Measurements from ENCODE around the gene IL18R1.

Gene IL18R1

DNA sequence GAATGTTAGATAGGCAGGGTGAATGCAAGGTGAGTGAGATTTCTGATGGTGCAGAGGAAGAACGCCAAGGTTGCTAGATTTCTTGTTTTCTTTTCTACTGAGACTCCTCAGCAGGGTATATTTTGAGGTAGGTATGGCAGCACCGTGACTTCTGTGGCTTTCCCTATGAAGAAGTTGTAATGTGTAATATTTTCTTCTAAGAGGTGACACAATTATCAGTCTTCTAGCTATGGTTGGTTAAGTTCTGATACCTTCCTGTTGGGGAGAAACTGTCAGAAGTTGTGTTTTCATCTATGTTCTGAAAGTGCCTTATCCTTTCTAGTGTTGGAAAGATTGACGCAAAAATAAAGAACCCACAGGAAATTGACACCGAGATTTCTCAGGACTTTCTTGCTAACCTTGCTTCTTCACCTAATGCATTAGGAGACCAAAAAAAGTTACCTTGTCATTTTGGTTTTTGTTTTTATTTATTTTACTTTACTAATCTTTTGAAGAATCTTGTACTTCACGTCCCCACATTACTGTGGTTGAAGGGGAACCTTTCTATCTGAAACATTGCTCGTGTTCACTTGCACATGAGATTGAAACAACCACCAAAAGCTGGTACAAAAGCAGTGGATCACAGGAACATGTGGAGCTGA lies 11.9 kb downstream of the IL18R1 start:
- H3K9me3 ChIP-seq (ENCODE audit: control insufficient read depth, insufficient read depth, low read length), result peaks cover 18% of the 10 kb centered on the region
- TF ChIP-seq, protein P1, sequence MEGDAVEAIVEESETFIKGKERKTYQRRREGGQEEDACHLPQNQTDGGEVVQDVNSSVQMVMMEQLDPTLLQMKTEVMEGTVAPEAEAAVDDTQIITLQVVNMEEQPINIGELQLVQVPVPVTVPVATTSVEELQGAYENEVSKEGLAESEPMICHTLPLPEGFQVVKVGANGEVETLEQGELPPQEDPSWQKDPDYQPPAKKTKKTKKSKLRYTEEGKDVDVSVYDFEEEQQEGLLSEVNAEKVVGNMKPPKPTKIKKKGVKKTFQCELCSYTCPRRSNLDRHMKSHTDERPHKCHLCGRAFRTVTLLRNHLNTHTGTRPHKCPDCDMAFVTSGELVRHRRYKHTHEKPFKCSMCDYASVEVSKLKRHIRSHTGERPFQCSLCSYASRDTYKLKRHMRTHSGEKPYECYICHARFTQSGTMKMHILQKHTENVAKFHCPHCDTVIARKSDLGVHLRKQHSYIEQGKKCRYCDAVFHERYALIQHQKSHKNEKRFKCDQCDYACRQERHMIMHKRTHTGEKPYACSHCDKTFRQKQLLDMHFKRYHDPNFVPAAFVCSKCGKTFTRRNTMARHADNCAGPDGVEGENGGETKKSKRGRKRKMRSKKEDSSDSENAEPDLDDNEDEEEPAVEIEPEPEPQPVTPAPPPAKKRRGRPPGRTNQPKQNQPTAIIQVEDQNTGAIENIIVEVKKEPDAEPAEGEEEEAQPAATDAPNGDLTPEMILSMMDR (IDR thresholded peaks at IDR 0.05; ENCODE audit: low read depth, low read length, poor library complexity, severe bottlenecking), result no peak
- no peak for TF ChIP-seq EZH2phosphoT487 (IDR thresholded peaks at IDR 0.05; ENCODE audit: borderline replicate concordance, low read length)
- H3K27me3 ChIP-seq (ENCODE audit: control insufficient read depth, low read length), result no peaks in the 10 kb centered on the region
- H3K4me1 ChIP-seq (ENCODE audit: control insufficient read depth, low read length), result no peaks in the 10 kb centered on the region
- no peak overlapping the region for H3K27ac ChIP-seq (ENCODE audit: low read depth, low read length)
- H3K4me2 ChIP-seq (ENCODE audit: low read length), result no peak overlapping the region
- no peaks in the 10 kb centered on the region for H4K20me1 ChIP-seq (ENCODE audit: control insufficient read depth, insufficient read depth, low read depth, low read length)
- H3K9me2 ChIP-seq (replicated peaks; ENCODE audit: control insufficient read depth, low read length), result no peaks in the 10 kb centered on the region
- H3K4me3 ChIP-seq (ENCODE audit: low read length), result no peak overlapping the region
- H3K79me2 ChIP-seq (ENCODE audit: control insufficient read depth, low read length), result no peaks in the 10 kb centered on the region
- no peaks in the 10 kb centered on the region for H3F3A ChIP-seq (ENCODE audit: control insufficient read depth, insufficient read depth)
- no peaks in the 10 kb centered on the region for H3K36me3 ChIP-seq (ENCODE audit: control insufficient read depth, low read length)

DNA sequence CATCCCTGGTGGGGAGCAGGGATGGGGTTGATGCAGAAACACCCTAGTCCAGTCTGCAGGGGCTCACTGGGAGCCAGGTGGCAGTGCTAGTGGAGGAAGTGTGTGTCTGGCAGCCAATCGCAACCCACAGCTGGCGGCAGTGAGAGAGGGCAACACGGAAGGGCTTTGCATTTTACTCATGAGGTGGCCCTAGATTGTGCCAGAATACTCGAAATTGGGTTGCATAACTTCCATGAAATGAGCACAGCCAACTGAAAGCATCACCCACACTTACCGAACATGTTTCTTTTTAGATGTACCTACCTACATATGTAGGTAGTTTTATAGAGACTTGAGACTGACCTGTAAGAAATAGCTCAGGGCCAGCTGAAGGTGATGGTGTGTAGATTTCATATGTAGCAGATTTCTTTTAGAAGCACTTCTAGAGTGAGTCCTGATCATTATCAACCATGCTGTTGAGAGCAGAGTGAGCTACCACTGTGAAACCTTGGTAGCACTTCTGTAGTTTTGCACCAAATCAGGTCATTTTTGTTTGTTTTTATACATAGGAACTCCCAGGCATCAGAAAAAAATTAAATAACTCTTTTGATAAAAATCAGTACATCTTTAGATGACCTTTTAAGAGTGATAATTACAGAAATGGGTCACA lies 13.0 kb downstream of the IL18R1 start:
- no peaks in the 10 kb centered on the region for H4K20me1 ChIP-seq (ENCODE audit: control insufficient read depth, insufficient read depth, low read depth, low read length)
- no peaks in the 10 kb centered on the region for H3K36me3 ChIP-seq (ENCODE audit: control insufficient read depth, low read length)
- H3K9me2 ChIP-seq (replicated peaks; ENCODE audit: control insufficient read depth, low read length), result no peaks in the 10 kb centered on the region
- no peaks in the 10 kb centered on the region for H3F3A ChIP-seq (ENCODE audit: control insufficient read depth, insufficient read depth)
- no peak for TF ChIP-seq EZH2phosphoT487 (IDR thresholded peaks at IDR 0.05; ENCODE audit: borderline replicate concordance, low read length)
- TF ChIP-seq, protein P1 (IDR thresholded peaks at IDR 0.05; ENCODE audit: low read depth, low read length, poor library complexity, severe bottlenecking), result no peak
- no peak overlapping the region for H3K27ac ChIP-seq (ENCODE audit: low read depth, low read length)
- no peaks in the 10 kb centered on the region for H3K79me2 ChIP-seq (ENCODE audit: control insufficient read depth, low read length)
- no peaks in the 10 kb centered on the region for H3K27me3 ChIP-seq (ENCODE audit: control insufficient read depth, low read length)
- no peak overlapping the region for H3K4me3 ChIP-seq (ENCODE audit: low read length)
- peaks cover 18% of the 10 kb centered on the region for H3K9me3 ChIP-seq (ENCODE audit: control insufficient read depth, insufficient read depth, low read length)
- no peak overlapping the region for H3K4me2 ChIP-seq (ENCODE audit: low read length)
- no peaks in the 10 kb centered on the region for H3K4me1 ChIP-seq (ENCODE audit: control insufficient read depth, low read length)

DNA sequence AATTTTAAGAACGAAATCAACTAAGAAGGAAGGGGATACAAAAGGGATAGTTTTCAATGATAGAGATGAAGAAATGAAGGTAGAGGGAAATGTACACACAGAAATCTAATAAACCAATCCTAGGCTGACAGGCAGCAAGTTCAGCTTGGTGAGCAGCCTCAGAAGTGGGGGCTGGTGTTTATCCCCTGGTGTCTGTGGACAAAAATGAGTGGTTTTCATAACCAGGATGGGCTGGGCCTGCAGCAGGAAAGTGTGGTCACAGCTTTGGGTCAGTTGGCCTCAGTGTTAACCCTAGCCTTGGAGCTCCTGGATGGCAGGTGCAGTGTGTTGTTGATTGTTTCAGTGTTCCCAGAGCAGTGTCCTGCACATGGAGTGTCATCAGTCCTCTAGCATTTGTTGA lies 14.3 kb downstream of the IL18R1 start:
- Histone ChIP-seq H3K27me3 (ENCODE audit: control insufficient read depth, low read length) (no peaks in the 10 kb centered on the region), H3K27ac (ENCODE audit: low read depth, low read length) (no peak overlapping the region), H3K79me2 (ENCODE audit: control insufficient read depth, low read length) (no peaks in the 10 kb centered on the region), H3K36me3 (ENCODE audit: control insufficient read depth, low read length) (no peaks in the 10 kb centered on the region), H3K9me3 (ENCODE audit: control insufficient read depth, insufficient read depth, low read length) (peaks cover 18% of the 10 kb centered on the region), H3F3A (ENCODE audit: control insufficient read depth, insufficient read depth) (no peaks in the 10 kb centered on the region), H4K20me1 (ENCODE audit: control insufficient read depth, insufficient read depth, low read depth, low read length) (no peaks in the 10 kb centered on the region), H3K4me1 (ENCODE audit: control insufficient read depth, low read length) (no peaks in the 10 kb centered on the region), H3K4me2 (ENCODE audit: low read length) (no peak overlapping the region), H3K4me3 (ENCODE audit: low read length) (no peak overlapping the region), H3K9me2 (replicated peaks; ENCODE audit: control insufficient read depth, low read length) (no peaks in the 10 kb centered on the region)
- TF ChIP-seq EZH2phosphoT487 (IDR thresholded peaks at IDR 0.05; ENCODE audit: borderline replicate concordance, low read length), result no peak
- TF ChIP-seq, protein P1 (IDR thresholded peaks at IDR 0.05; ENCODE audit: low read depth, low read length, poor library complexity, severe bottlenecking), result no peak
